Duodenal mucosa (tissue), 2 donors: ENCODE measurements around the gene C3orf85.

Source experiments
- H3K27ac ChIP-seq: one replicate; pipeline ENCODE4 v1.7.0; 2013; ENCODE audit warnings: low read depth, low read length
- H3K27me3 ChIP-seq, 2 donors: one replicate each; pipeline ENCODE4 v1.7.0; 2013; ENCODE audit warnings: low read length in 2 of 2, control low read depth in 1 of 2; ENCODE audit not compliant: insufficient read depth in 2 of 2, control insufficient read depth in 1 of 2
- H3K36me3 ChIP-seq, 2 donors: one replicate each; pipeline ENCODE4 v1.7.0; 2013; ENCODE audit warnings: low read length in 2 of 2, control low read depth in 1 of 2; ENCODE audit not compliant: insufficient read depth in 2 of 2, control insufficient read depth in 1 of 2
- H3K4me1 ChIP-seq, 2 donors: one replicate each; pipeline ENCODE4 v1.7.0; 2013; ENCODE audit warnings: low read length in 2 of 2, control low read depth in 1 of 2; ENCODE audit not compliant: insufficient read depth in 2 of 2, control insufficient read depth in 1 of 2
- H3K4me3 ChIP-seq, 2 donors: one replicate each; pipeline ENCODE4 v1.7.0; 2013; ENCODE audit warnings: low read length in 2 of 2, low read depth in 1 of 2
- H3K9ac ChIP-seq, 2 donors: one replicate each; pipeline ENCODE4 v1.7.0; 2013; ENCODE audit warnings: low read length in 2 of 2, low read depth in 1 of 2
- H3K9me3 ChIP-seq, 2 donors: one replicate each; pipeline ENCODE4 v1.7.0; 2013; ENCODE audit warnings: low read length in 2 of 2, control low read depth in 1 of 2; ENCODE audit not compliant: control insufficient read depth in 1 of 2

The C3orf85 gene

DNA sequence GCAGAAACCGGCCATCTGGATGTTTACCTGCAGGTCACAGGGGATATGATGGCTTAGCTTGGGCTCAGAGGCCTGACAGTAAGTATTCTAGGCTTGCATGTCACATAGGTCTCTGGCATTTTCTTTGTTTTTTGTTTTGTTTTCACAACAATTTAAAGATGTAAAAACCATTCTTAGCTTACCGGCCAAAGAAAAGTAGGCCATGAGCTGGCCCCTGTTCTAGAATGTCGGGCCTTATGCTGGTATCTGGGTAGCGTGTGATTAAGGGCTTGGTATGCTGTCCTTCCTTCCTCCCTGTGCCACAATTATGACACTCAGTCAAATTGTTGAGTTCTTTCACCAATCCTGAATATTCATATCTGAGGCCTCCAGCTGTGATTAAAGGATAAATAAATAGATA, 40.2 kb downstream of the C3orf85 start:
- no peaks in the 10 kb centered on the region for H3K36me3 ChIP-seq
- no peaks in the 10 kb centered on the region for H3K27me3 ChIP-seq
- H3K9me3 ChIP-seq: no peaks in the 10 kb centered on the region
- H3K4me1 ChIP-seq: no peaks in the 10 kb centered on the region
- H3K4me3 ChIP-seq: no peak overlapping the region
- no peak overlapping the region for H3K9ac ChIP-seq
- H3K27ac ChIP-seq: no peak overlapping the region

DNA sequence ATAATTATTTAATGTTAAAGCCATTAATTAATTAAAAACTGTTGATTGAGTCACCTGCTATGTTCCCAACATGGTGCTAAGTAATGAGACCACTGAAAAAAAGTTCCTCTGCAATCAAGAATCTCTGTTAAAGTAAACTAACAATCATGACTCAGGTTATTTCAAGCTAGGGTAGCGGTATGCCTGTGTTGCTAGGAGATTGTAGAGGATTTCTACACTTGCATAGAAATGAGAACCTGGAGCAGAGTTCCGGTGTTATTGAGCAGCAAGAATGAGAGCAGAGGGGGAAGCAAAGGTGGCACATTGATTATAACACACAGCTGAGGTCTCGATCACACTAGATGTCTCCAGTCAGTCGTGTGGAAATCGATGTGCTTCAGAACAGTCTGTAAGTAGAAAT, 41.4 kb downstream of the C3orf85 start:
- Histone ChIP-seq H3K4me3 (no peak overlapping the region), H3K27me3 (no peaks in the 10 kb centered on the region), H3K9me3 (no peaks in the 10 kb centered on the region), H3K4me1 (no peaks in the 10 kb centered on the region), H3K36me3 (no peaks in the 10 kb centered on the region), H3K27ac (no peak overlapping the region), H3K9ac (no peak overlapping the region)

DNA sequence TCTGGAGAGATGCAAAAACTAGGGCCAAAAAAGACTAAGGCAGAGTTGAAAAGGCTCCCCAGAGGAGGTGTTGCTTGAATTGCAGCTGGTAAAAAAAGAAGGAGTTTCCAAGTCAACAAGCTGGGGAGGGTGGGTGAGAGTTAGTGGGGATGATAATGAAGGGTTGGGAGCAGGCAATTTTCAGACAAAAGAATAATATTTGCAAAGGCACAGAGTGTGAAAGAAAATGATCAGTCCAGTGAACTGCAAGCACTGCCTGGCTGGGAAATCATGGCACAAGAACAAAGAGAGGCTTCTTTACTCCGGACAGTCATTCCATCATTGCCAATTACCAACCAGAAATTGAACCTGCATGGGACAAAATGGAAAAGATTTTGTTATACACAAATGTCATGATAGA, 42.2 kb downstream of the C3orf85 start:
- Histone ChIP-seq H3K4me3 (no peak overlapping the region), H3K9me3 (no peaks in the 10 kb centered on the region), H3K36me3 (no peaks in the 10 kb centered on the region), H3K27me3 (no peaks in the 10 kb centered on the region), H3K9ac (no peak overlapping the region), H3K4me1 (no peaks in the 10 kb centered on the region), H3K27ac (no peak overlapping the region)

DNA sequence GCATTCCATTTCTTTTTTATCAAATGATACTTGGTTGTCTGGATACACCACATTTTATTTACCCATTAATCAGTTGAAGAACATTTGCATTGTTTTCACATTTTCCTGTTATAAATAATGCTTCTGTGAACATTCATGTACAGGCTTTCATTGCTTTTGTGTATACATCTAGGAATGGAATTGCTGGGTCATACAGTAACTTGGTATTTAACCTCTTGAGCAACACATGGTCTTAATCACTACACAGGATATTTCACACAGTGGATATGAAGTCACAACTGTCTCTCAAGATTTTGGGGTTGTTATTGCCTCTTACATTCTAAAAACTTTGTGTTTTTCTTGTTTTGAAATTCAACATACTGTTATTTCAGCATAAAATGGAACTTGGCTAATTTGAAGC, 48.2 kb downstream of the C3orf85 start:
- H3K27ac ChIP-seq: no peak overlapping the region
- H3K4me1 ChIP-seq: no peaks in the 10 kb centered on the region
- H3K9ac ChIP-seq: no peak overlapping the region
- no peaks in the 10 kb centered on the region for H3K9me3 ChIP-seq
- no peaks in the 10 kb centered on the region for H3K27me3 ChIP-seq
- no peaks in the 10 kb centered on the region for H3K36me3 ChIP-seq
- no peak overlapping the region for H3K4me3 ChIP-seq

DNA sequence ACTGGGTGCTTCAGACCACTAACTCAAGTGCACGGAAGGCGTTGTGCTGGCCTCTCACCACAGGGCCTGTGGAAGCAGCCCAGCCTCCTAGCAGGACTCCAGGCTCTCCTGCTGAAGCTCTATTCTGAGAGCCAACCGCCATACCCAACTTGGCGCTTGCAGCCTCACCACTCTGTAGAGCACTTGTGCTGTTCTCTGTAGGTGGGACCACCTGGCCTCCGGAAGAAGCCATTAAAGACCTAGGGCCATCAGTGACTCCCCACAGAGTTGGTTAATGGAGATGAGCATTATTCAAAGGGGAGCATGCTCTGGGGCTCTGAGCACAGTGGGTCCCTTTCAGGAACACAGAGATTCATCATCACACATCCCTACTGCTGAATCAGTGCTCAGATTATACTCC, 50.9 kb downstream of the C3orf85 start:
- Histone ChIP-seq H3K4me3 (no peak overlapping the region), H3K36me3 (no peaks in the 10 kb centered on the region), H3K9me3 (no peaks in the 10 kb centered on the region), H3K27ac (no peak overlapping the region), H3K9ac (no peak overlapping the region), H3K27me3 (no peaks in the 10 kb centered on the region), H3K4me1 (no peaks in the 10 kb centered on the region)

DNA sequence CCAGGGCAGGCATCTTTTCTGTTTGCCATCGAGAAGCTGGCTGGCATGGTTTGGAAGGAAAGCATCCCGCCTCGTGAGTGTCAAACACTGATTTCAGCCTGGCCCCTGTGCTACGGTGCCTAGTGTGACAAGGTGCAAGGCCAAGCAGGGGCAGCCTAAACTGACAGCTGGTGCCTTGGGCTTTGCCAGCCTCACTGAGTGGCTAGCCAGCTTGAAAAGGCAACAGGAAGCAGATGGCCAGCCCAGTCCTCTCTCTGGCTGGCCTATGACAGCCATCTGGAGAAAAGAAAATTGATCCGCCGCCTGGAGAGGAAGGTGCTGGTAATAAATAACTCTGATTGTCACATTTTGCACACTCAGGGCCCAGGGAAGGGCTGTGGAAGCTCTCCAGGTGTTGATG, 52.2 kb downstream of the C3orf85 start:
- H3K36me3 ChIP-seq: no peaks in the 10 kb centered on the region
- H3K9ac ChIP-seq: no peak overlapping the region
- no peak overlapping the region for H3K27ac ChIP-seq
- H3K4me3 ChIP-seq: no peak overlapping the region
- no peaks in the 10 kb centered on the region for H3K9me3 ChIP-seq
- H3K27me3 ChIP-seq: no peaks in the 10 kb centered on the region
- H3K4me1 ChIP-seq: no peaks in the 10 kb centered on the region

DNA sequence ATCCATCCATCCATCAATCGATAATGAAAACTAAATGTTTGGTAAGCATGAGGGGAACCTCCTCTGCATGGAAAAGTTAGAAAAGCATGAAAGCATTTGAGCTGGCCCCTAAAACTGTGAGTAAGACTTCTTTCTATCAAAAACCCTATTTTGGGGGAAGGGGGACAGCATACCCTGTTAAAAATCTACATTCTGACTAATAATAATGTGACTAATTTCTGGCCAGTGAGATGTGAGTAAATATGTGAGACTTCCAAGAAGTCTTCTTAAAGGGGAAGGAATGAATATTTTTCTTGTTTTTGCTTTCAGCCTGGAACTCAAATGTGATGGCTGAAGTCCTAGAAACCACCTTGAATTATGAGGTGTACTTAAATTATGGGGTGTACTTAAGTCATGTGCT, 54.9 kb downstream of the C3orf85 start:
- H3K4me1 ChIP-seq: no peaks in the 10 kb centered on the region
- H3K27me3 ChIP-seq: no peaks in the 10 kb centered on the region
- no peak overlapping the region for H3K27ac ChIP-seq
- H3K9me3 ChIP-seq: no peaks in the 10 kb centered on the region
- H3K36me3 ChIP-seq: no peaks in the 10 kb centered on the region
- no peak overlapping the region for H3K4me3 ChIP-seq
- no peak overlapping the region for H3K9ac ChIP-seq

DNA sequence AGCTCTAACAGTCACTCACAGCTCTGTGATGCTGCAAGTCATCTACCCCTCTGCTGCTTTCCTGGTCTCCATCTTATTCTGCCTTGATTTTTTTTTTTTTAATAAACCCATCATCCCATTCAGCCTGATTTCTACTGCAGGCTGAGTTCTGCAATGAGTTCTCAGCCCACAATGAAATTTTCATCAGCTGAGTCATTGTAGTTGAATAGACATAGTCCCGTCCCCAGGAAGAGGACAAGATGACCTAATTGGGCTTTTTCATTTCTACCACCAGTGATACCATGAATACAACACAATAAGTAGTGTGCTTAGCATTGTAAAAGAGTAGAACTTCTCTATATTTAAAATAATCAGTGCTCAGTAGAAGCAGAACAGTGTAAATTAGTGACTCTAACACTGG, 59.3 kb downstream of the C3orf85 start:
- Histone ChIP-seq H3K9me3 (no peaks in the 10 kb centered on the region), H3K4me1 (no peaks in the 10 kb centered on the region), H3K4me3 (no peak overlapping the region), H3K9ac (no peak overlapping the region), H3K27ac (no peak overlapping the region), H3K27me3 (no peaks in the 10 kb centered on the region), H3K36me3 (no peaks in the 10 kb centered on the region)
